Neural cell (in vitro differentiated cells): ENCODE measurements around the gene NFS1.

Experiments
- CTCF ChIP-seq: fragments of 450-650 bp; IDR thresholded peaks from 2 replicates; pipeline ENCODE4 v1.5.1; 2014; ENCODE audit warnings: antibody characterized with exemption, mild to moderate bottlenecking, moderate library complexity; ENCODE audit not compliant: poor library complexity, severe bottlenecking
- EP300 ChIP-seq: fragments of 450-650 bp; conservative IDR thresholded peaks from 2 replicates; pipeline ENCODE4 v1.6.1; 2014; ENCODE audit warnings: antibody characterized with exemption, mild to moderate bottlenecking, moderate library complexity; ENCODE audit not compliant: poor library complexity, severe bottlenecking
- EZH2 ChIP-seq: fragments of 200-600, 300-800 bp; shearing (Covaris generic), sonication (generic); IDR thresholded peaks from 2 replicates; pipeline ENCODE4 v1.6.1; 2014; ENCODE audit warnings: antibody characterized with exemption, low read length, borderline replicate concordance, mild to moderate bottlenecking; ENCODE audit not compliant: insufficient read depth, poor library complexity, severe bottlenecking
- SMC3 ChIP-seq: fragments of 450-650 bp; conservative IDR thresholded peaks from 2 replicates; pipeline ENCODE4 v1.6.1; 2014; ENCODE audit warnings: antibody characterized with exemption, mild to moderate bottlenecking, moderate library complexity; ENCODE audit not compliant: poor library complexity

- no peak for TF ChIP-seq EZH2
- TF ChIP-seq EP300: no peak
- no peak for TF ChIP-seq CTCF
- TF ChIP-seq SMC3: no peak
These were observed 69.6 kb downstream of the NFS1 start for GRCh38 chr20:35629427-35630145.
